DMS114 treated with DMSO at 0.1 percent for 48 hours (cell line): ENCODE measurements around the gene CHRDL2.

Experiments
- DNase-seq: peaks from one replicate; lab custom pipeline; 2025; ENCODE audit not compliant: unreplicated experiment; lab: John Stamatoyannopoulos, UW

Gene CHRDL2

DNA sequence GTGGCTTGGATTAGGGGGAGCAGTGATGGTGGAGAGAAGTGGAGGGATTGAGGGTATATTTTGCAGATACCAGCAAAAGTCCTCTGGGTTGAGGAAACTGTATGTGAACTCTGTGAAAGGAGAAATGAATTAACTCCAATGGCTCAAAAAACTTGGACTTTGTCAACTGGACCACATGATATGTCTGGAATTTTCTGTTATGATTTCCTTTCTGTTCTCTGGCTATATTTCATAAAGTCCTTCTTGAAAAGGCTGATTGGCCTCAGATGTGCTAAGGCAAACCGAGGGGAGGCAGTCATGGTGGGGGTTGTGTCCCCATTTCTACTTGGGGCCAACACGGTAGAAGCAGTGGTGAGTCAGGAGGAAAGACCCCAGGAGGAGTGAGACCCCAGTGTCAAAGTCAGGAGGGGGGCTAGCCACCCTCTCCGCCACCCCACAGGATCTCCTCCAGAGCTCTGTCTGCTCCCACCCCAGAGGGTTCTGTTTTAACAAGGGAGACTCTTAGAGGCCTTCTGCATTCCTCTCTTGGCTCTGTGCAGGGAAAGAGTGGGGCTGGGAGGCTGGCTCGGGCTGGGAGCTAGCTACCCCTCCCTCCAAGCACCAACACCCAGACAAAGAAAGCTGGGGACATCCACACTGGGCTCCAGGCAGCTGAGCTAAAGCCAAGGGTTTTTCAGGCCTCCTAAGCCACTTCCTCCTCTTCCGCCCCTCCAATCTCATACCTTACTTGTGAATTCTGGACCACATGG is 13.8 kb downstream of the CHRDL2 start:
- DNase-seq, result no peak

- no peak for DNase-seq
These were observed 16.3 kb downstream of the CHRDL2 start for GRCh38 chr11:74714904-74715303.

DNA sequence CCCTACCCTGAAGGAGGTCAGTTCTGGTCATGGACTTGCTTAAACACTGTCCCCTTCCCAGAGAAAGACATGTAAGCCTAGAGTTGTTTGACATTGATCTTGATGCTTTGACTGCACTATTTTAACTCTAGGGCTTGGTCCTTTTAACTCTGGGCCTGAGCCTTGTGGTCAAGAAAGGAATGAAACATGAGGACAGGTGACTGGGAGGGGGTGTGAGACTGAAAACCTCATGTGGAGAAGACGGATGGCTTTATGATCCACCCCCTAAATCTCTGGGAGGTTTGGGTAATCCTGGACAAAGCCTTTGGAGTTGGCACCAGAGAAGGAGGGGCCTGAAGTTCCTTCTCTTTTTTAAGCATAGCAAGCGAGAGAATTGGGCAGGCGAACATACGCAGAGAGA is 17.5 kb downstream of the CHRDL2 start:
- no peak for DNase-seq

GRCh38 chr11:74710281-74710938 is 20.8 kb downstream of the CHRDL2 start:
- no peak for DNase-seq

DNA sequence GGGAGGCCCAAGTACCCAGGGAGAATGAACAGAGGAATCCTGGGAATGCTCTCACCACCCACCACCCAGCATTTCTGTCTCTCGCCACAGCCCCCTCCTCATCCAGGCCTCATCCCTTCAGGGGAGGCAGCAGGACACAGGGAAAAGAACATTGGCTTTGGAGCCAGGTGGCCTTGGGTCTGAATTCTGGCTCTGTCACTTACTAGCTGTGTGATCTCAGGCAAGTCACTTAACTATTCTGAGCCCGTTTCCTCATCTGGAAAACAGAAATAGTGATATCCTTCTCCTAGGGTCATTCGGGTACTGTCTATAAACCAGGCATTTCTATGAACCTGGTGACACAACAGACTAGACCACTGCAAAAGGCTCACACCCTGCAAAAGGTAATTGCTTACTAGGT is 22.1 kb downstream of the CHRDL2 start:
- no peak for DNase-seq

- no peak for DNase-seq
These were observed 23.4 kb downstream of the CHRDL2 start for GRCh38 chr11:74707602-74708510.

GRCh38 chr11:74707182-74707581 is 24.0 kb downstream of the CHRDL2 start:
- DNase-seq, result no peak

GRCh38 chr11:74703211-74703610 is 28.0 kb downstream of the CHRDL2 start:
- no peak for DNase-seq

DNA sequence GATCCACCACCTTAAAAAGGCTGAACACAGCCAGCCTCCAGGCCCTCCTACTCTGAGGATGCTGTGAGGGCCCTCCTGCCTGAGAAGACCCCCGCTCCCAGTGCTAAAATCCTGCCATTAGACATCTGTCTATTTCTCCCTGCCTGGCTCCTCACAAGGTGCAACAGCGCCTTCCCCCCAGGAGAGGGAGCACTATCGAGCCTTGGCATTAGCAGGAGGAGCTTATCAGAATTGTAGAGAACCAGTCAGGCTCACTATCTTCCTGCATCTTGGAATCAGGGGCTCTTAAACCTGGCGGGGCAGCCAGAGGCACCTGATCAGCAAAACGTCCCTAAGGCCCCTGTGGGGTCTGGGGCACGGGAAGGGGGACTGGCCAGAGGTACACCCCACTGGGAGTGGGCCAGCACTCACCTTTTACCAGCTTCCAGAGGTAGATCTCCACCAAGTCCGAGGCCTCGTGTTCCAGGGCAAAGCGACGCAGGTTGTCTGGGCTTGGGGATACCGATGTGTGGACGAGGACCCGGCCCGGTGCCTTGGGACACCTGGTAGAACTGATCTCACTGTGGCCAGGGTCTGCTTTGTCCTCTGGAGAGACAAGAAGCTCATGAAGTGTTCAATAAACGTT is 28.7 kb downstream of the CHRDL2 start:
- DNase-seq, result peak; percentile 32

GRCh38 chr11:74701351-74701750 is 29.9 kb downstream of the CHRDL2 start:
- DNase-seq, result no peak

DNA sequence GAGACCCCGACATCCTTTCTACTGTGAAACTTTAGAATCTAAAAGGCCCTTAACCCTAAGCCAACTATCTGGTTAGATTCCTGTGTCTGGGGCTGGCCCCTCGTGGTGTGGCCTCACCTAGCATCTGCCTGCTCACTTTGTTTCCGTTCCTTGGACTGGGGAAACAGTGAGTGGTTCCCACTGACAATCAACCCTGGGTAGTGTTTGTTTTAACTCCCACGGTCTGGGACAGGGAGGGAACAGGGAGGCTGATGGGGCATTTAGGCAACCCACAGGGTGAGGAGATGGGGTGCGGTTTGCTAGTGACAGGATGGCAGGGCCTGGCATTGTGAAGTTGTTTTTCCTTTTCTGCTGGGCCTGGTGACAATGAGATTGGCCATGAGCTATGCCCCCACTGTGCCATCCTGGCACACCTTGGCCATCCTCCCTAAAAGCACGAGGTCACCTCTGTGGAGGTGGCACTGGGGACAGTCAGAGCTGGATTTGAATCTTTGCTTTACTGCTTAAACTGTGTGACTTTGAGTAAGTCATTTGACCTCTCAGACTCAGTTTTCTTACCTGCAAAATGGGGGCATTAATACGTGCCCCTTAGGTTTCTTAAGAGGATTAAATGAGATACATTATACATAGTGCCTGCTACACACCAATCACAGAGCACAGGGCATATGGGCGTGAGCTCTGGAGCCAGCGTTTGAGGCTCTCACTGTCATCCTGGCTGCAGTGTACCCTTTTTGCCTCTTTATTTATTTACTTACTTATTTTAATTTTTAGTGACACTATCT is 31.4 kb downstream of the CHRDL2 start:
- no peak for DNase-seq

GRCh38 chr11:74697722-74698121 is 33.5 kb downstream of the CHRDL2 start:
- no peak for DNase-seq

DNA sequence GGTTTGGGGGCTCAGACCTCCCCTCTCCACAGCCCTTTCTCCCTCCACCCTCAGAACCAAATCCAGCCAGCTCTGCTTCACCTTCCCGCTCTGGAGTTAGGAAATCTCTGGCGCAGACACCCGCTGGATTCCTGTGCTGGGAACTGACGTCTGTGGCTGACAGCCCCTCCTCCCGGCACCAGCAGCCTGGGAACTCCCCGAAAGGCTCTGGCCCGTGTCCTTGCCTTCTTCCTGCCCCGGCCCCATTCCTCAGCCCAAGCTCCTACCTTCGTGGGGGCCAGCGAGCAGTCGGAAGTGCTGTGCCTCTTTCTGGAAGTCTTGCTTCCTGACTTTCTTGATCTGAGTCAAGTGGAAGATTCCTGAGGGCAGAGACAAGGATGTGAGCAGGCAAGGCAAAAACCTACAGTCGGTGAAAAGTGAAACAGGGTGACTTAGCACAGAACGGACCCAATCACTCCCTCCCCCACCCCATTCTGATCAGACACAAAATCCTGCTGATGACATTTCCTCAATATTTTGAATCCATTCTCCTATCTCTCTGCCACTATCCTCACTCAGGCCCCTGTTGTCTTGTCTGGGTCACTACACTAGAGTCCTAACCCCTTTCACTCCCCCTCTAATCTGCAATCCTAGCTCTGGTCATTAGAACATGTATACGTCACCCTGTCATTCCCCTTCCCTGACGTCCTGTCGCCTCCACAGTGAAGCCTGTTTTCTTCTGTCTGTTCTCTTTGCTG is 34.1 kb downstream of the CHRDL2 start:
- no peak for DNase-seq

GRCh38 chr11:74696500-74696899 is 34.7 kb downstream of the CHRDL2 start:
- no peak for DNase-seq

DNA sequence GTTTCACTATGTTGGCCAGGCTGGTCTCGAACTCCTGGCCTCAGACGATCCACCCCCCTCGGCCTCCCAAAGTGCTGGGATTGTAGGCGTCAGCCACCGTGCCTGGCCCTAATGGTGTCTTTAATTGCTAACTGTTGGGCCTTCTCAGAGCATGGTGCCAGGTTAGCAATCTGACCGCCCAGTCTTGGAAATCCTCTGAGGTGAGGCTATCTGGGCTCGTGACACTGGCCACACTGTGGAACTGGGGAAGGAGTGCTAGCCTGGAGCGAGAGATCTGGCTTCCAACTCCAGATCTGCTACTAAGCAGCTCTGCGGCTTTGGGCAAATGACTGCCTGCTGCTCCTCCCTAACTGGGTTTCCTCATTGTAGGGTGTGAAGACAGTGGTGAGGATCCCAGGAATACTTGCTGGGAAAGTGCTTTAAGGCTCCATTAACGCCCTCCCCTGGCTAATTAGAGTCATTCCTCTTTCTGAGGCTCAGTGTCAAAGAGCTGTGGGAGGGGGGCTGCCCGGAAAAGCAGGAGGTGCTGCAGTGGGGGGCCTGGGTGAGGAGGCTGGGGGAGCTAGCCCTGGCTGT is 35.4 kb downstream of the CHRDL2 start:
- no peak for DNase-seq

DNA sequence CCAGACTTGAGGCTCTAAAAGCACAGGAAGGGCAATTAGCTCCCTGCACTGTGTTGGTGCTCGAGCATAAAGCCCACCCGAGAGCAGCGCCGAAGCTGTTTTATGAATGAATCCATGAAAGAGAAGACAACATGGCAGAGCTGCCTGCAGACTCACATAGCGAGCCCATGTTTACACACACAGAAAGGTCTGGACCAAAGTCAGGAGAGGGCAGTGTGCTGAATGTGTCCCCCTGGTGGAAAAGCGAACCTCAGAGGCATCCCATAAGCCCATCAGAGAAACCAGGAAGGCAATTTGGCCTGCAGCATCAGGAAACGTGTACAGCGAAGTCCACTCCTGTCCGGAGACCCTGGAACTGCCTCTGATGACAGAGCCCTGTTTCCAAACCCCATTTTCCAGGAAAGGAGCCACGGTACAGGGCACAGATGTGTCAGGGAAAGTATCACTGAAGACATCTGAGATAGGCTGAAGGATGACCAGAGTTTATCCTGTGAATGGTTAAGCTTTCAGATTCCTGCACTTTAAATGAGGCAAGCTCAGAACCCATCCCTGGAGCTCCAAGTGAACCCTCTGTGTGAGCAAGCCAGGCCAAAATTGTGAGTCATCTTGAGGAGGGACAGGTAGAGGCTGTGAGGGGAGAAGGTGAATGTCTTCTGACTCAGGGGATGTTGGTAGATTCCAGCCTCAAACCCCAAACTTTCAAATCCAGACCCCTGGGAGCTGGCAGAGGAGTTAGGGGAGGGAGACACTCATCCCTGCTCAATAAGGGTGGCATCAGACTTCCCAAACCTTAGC is 36.9 kb downstream of the CHRDL2 start:
- no peak for DNase-seq

- no peak for DNase-seq
These were observed 37.7 kb downstream of the CHRDL2 start for GRCh38 chr11:74693531-74693930.

GRCh38 chr11:74691755-74692154 is 39.5 kb downstream of the CHRDL2 start:
- DNase-seq, result no peak

DNA sequence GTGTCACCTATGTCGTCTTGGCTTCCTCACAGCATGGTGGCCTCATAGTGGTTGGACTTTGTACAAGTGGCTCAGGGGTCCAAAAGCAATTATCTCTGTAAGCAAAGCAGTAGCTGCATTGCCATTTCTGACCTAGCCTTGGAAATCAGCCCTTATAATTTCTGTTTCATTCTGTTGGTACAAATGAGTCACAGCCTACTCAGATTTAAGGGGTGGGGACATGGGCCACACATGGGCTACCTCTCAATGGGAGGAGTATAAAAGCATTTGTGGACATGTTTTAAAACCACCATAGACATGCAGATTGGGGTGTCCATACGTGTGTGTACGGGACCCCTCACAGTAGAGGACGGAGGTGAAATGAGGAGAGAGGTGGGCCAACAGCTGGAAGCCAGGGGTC is 41.6 kb downstream of the CHRDL2 start:
- DNase-seq, result no peak
